GM20431 (cell line): ENCODE measurements around the gene ZNF512B.
"Not testable (repeated sequence)": the region's sequence is repeated elsewhere in the genome, so short reads cannot be mapped to it uniquely, and the experiment has no call there.

ENCODE experiments used
- in situ Hi-C: fragments of 300-500 bp; cut with MseI, MboI; formaldehyde crosslinking; loops from one replicate; pipeline ENCODE4 v1.15.0; 2020; ENCODE audit warnings: low sequenced_read_pairs; ENCODE audit not compliant: unreplicated experiment

The ZNF512B gene

DNA sequence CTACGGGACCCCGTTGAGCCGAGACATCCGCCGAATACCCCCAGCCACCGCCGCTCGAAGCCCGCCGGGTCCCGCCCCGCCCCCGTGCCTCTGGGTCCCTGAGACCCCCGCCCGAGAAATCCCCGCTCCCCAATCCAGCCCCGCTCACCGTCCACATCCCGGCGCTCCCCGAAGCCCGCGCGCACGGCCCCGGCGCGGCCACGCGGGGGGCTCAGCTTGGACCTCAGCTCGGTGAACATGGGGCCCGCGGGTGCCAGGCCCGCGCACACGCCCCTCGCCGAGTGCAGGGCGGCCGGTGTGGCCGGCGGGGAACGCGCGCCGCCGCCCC lies 9.5 kb upstream of the ZNF512B start:
- in situ Hi-C loops = no loop called here

DNA sequence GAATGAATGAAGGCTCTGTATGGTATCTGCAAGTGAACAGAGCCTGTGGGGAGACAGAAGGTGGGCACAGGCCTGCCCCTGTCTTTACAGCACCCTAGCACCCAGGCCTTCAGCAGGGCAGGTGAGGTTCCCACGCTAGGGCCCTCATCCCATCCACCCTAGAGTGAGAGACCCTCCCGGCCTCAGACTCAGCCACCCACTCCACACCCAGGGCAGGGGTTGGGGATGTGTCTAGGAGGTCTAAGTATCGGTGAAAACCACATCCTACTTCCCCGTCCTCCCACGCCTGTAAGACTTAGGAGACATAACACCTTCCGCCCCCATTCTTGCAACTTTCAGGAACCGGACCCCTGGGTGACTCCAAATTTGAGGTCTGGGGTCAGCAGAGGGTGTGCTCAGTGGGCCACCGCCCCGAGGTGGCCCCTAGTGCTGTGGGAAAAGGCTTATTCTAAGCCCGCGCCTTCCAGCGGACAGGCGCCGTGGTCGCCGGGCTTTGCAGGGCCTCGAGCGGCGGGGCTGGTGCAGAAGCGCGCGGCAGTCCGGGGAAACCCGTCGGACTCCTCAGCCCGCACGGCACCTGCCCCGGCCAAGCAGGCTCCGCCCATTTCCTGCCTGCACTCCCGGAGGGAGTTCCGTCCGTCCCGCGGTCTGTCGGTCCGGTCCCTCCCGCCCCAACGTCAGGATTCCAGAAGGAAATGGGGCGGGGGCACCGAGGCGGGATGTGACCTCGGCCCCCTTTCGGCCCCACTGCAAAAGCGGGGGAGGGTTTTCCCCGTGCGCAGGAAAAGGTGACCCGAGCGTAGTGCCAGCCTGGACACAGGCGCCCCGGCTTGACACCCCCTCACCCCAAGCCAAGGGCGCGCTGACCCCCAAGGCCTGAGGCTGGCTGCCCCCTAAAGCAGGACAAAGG lies 8.8 kb upstream of the ZNF512B start:
- in situ Hi-C loops = no loop called here

DNA sequence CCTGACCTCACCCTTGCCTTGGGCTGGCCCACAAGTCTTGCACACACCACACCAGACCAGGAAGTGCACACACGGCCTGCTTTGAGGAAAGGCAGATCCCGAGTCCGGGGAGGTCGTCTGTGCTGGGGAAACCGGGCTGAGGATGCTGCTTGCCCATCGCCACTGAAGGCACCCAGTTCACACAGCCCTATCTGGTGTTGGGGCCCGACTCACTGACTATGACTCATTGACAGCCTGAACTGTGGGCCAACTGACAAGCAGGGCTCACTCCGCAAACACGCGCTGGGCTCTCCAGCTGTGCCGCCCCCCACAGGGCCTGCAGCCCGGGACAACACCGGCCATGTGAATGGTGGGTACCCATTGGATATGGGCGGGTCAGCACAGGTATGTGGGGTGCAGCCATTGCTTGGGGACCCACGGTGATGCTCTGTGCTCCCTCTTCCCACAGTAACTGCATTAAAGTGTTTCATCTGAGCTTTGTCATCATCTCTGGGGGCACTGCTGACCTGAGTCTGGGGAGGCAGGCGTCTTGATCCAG lies 8.1 kb upstream of the ZNF512B start:
- in situ Hi-C loops = no loop called here

DNA sequence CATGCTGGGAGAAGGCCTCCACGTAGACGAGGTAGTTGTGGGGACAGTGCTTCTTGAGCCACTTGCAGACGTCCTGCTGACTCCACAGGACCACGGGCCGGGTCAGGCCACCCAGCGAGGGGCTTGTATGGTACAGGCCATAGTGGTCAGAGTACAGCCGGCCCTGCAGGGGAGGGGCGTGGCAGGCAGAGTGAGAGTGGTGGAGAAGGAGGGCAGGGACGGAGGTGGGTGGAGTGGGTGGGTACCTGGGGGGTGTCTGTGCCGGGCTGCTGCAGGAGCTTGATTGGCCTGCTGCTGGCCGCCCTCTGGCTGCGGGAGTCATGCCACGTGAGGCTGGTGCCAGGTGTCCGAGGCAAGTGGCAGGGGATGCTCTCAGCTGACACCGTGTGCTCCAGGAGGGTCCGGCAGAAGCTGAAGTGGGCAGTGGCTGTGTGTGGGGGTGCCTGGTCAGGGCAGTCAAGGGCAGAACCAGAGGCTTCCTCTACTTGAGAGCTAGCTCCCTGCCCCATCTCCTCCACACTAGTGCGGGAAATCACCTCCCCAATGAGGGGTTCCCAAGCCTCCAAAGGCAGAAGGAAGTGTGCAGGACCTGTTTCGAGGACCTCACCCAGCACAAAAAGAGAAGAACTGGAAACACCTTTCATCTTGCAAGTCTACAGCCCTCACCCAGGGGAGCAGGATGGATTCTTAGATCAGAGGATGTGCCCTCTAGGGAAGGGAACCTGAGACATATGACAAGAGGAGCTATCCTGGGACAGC lies 7.4 kb upstream of the ZNF512B start:
- in situ Hi-C loops = no loop called here

DNA sequence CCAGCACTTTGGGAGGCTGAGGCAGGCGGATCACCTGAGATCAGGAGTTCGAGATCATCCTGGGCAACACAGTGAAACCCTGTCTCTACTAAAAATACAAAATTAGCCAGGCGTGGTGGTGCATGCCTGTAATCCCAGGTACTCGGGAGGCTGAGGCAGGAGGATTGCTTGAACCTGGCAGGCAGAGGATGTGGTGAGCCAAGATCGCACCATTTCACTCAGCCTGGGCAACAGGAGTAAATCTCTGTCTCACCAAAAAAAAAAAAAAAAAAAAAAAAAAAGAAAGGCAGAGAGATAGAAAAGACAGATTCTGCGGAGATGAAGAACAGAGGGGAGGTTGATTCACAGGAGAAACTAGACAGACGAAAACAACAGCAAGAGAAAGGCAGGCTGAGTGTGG lies 6.8 kb upstream of the ZNF512B start:
- in situ Hi-C loops = not testable (repeated sequence)

DNA sequence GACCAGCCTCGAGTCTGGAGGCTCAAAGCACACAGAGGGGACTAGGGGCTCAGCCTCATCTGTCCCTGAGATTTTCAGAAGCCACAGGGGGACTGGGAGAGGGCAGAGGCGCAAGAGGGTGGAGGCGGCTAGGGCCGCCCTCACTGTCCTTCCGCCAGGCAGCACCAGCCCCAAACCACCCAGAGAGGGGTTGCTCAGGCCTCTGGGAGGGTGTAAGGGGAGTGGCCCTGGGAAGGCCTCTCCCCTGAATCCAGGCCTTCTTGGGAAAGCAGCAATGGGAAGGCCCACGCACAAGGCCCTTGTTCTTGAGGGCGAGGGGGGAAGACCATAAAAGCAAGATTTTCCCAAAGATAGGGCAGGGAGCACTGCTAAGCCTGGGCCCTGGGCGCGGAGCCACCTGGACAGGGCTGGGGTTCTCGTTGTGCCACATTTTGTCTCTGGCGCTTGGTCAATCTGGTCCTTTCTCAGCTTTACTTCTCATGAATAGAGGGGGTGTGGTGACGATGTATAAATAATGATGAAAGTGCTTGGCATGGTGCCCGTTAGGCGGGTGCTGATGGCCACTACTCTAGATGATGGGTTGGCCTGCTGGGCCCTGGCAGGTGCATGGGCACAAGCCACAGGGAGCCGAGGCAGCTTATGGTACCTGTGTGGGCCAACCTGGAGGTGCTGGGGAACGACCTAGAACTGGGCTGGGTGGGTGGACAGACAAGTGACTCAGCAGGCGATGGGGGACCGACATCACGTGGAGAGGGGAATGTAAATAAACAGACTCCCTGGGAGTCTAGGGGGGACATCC lies 4.9 kb upstream of the ZNF512B start:
- in situ Hi-C loops = no loop called here

DNA sequence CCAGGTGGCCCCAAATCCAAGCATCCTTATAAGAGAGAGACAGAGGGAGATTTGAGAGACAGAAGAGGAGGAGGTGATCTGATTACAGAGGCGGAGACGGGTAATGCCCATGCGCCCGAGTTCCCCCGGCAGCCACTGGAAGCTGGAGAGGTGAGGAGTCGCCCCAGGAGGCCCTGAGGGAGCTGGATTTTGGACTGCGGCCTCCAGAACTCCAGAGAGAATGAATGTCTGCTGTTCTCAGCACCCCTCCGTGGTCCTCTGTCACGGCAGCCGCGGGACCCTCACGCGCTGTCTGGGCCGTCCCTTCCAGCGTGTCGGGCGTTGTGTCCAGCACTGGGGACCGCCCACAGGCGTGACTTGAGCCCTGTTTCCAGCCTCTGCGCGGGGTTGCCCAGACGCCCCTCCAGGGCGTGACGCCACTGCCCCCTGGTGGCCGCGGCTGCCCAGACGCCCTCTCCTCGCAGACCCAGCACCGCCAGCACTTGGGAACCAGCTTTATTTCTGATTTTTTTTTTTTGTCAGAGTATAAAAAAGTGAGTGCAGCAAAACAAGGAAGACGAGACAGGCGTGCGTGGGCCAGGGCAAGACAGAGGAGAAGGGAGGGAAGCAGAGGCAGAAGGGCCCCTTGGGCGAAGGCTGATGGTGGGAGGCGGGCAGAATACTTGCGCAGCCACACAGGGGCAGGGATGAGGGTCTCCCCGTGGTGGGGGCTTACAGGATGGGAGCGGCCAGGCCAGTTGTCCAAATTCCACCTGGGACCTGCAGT lies 4.1 kb upstream of the ZNF512B start:
- in situ Hi-C loops = no loop called here

DNA sequence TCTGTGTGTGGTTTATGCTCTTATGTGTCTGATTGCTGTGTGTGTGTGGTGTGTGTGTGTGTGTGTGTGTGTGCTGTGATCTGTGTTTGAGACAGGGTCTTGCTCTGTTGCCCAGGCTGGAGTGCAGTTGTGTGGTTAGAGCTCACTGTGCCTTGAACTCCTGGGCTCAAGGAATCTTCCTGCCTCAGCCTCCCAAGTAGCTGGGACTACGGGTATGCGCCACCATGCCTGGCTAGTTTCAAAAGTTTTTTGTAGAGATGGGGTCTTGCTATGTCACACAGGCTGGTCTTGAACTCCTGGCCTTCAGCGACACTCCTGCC lies 3.4 kb upstream of the ZNF512B start:
- in situ Hi-C loops = no loop called here

DNA sequence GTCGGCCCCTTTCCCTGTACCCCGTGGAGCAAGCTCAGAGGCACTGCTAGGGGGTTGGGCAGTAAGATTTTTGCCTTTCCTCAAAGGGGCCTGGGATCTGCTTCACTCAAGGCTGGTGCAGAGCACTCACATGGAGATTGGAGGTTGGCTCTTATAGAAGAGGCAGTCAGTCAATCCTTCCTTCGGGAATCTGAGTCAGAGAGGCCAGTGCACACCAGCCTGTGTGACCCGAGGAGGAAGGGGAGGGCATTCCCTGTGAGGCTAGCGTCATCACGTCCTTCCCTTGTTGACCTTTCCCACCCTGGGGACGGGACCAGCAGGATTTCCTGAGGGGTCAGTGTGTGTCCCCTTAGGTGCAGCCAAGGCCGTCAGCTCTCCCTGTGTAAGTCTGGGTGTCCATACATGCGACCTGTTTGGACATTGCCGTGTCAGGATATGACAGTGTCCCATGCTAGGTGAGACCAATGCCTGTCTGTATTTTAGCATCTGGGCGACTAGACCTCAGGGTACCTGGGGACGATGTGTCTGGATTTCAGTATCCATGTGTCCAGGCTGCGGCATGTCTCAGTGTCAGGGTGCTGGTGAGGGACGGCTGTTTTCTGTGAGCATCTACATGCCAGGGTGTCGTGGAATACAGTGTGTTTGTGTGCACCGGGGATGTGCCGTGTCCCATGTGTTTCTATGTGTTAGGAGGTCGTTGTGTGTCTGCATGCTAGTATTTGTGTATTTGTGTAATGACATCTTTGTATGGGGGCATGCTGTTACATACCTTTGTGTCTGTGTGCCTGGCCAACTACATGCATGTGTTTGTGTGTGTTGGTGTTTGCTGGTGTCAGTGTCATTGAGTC lies 2.8 kb upstream of the ZNF512B start:
- in situ Hi-C loops = no loop called here

DNA sequence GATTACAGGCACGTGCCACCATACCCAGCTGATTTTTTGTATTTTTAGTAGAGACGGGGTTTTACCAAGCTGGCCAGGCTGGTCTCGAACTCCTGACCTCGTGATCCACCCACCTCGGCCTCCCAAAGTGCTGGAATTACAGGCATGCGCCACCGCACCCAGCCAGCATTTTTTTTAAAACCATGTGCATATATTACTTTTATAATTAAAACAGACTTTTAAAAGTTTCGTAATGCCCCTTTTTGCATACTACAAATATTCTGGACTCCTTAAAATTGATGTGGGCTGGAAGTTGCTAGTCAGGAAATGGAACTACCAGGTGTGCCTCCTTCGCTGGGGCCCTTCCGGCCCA lies 2.2 kb upstream of the ZNF512B start:
- in situ Hi-C loops = not testable (repeated sequence)

DNA sequence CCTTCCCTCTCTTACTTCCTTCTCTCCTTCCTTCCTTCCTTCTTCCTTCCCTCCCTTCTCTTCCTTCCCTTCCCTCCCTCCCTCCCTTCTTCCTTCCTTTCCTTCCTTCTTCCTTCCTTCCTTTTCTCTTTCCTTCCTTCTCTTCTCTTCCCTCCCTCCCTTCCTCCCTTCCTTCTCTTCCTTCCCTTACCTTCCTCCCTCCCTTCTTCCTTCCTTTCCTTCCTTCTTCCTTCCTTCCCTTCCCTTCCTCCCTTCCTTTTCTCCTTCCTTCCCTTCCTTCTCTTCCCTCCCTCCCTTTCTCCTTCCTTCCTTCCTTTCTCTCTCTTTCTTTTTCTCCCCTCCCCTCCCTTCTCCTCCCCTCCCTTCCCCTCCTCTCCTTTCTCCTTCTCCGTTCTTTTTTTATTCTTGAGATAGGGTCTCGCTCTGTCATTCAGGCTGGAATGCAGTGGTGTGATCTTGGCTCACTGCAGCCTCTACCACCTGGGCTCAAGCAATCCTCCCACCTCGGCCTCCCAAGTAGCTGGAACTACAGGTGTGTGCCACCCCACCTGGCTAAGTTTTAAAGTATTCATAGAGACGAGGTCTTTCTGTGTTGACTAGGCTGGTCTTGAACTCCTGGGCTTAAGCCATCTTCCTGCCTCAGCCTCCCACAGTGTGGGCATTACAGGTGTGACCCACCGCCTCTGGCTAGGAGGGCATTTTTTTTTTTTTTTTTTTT lies 1.1 kb upstream of the ZNF512B start:
- in situ Hi-C loops = no loop called here

DNA sequence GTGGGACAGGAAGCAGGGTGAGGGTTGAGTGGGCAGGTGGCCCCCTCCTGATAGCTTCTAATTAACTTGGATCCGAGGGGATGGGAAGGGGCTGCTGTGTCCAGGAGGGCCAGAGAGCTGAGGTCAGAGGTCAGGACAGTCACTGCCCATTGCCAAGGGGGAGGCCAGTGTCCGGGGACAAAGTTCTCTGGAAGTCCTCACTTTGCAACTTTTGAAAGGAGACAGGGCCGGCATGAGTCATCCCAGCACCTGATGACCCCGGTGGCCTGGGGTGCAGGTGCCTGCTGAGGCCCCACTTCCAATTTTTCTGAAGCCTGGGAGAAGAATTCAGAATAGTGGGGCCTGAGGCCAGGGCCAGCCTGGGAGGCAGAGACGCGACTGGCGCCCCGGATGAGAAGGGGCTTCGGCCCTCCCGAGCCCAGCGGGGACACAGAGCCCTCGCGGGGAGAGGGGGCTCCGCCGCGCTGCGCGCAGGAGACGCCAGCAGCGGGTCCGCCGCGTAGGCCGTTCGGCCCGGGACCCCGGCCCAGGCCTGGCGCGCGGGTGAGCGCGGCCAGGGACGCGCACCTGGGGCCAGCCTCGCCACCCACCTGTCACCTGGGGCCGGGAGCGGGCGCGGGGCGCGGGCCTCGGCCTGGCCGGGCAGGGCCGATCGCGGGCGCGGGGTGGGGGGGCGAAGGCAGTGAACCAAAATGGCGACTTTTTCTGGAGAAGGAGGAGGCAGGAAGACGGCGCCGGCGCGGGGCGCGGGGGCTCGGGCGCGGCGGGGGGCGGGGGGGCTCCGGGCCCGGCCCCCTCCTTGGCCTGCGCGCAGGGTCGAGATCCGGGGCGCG lies 586 bp downstream of the ZNF512B start:
- in situ Hi-C loops = no loop called here

DNA sequence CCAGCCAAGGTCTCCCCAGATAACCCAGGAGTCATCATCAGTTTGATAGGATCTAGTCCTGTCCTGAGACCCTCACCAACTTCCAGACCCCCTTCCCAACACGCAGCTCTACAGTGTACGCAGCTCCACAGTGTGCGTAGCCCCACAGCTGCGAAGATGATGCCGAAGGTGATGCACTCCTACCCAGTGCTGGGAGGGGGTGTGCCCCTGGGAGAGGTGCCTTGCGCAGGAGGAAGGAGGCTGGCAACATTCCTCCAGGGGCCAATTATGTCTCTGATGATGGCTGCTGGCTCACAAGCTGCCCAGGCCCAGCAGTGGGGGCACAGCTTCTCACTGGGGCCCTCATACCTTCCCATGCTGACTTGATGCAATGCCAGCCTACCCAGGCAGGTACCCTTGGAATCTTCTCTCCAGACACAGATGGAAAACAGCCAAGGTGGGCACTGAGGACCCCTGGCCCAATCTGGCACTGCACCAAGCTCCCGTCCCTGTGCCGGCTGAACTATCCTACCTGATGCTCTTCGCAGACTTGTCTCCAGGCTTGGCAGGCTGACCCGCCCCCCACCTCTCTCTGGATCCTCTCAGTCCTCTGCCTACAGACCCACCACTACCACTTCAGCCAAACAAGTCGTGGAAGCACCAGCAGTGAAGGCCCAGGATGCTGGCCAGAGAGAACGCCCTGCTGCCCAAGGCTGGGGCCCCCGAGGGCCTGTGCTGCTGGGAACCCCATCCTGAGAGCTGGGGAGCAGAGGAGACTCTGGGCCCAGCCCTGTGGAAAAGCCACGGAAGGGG lies 1.4 kb downstream of the ZNF512B start:
- in situ Hi-C loops = no loop called here

DNA sequence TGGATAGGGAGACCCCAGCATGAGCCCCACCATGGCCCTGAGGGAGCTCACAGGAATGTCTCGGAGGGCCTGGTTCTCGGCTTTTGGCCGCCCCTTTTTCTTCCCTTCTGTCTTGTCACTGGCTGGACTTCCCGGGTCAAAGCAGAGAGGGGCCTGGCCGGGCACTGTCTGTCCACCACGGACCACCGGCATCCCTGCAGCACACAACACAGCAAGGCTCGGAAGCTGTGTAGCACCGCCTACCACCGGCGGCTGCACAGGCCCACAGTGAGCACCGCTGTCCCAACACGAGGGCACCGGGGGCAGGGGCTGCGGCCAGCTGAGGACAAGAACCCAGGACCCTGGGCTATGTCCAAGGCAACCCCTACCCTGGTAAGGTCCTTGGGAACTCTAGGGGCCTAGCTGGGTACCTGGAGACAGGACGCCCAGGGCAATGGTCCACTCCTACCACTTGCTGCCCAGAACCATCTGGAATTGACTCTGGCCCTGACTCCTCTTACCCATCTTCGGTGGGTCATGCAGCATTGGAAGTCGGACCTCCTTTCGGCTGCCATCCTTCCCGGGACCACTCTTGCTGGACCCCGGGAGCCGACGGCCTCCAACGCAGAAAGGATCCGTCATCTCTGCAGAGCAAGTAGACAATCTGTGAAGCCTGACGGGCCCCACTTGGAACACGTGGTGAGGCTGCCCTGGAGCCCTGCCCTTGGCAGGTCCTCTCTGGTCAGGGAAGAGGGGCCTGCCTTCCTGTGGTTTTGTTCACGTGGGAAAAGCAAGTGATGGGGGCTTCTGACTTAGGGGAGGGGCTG lies 2.2 kb downstream of the ZNF512B start:
- in situ Hi-C loops = no loop called here

DNA sequence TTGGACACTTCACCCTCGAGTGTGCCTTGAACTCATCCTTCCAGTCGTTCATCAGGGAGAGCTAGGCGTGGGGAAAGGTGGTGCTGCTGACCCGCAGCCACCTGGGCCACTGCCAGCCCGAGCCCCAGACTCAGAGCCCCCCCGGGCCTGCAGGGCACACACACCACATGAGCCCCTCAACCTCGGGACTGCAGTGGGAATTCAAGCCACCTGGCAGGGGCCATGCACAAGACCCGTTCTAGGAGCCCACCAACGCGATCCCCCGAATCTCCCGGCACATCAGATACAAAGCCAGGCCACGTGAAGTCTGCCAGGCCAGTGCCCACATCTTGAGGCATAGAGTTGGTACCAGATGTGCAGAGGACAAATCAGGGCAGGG lies 2.8 kb downstream of the ZNF512B start:
- in situ Hi-C loops = no loop called here
